Activated CD8-positive, alpha-beta memory T cell treated with anti-CD3 and anti-CD28 coated beads for 48 hours (primary cell): ENCODE measurements around the gene NAA38.

Source experiments
- DNase-seq, 3 experiments: peaks; one replicate each; pipeline ENCODE4 v3.0.0-alpha.2; 2020; ENCODE audit warnings: low read depth in 2 of 3, low spot score in 2 of 3

Gene NAA38

DNA sequence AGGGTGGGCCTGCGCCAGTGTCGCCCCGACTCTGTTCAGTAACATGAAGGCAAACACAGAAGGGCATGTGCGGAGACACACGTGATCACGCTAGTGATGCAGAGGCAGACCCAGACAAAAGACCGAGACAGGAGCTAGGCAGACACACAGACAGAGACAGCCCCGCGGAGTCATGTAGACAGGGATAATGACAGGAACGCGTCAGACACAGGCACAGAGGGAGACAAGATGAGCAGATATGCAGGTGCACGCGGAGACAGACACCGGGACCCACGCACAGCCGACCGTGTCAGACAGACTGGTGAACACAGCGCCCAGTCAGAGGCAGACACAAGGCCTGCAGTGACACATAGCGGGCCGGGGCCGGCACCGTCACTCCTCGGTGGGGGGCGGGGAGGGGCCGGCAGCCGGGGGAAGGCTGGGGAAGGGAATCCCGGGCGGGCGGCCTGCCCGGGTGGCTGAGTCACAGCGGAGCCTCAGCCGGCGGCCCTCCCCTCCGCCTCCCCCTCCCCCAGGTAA lies 15.9 kb downstream of the NAA38 start:
- peak in 2 of 3 experiments; percentile 83 to 84 for DNase-seq

DNA sequence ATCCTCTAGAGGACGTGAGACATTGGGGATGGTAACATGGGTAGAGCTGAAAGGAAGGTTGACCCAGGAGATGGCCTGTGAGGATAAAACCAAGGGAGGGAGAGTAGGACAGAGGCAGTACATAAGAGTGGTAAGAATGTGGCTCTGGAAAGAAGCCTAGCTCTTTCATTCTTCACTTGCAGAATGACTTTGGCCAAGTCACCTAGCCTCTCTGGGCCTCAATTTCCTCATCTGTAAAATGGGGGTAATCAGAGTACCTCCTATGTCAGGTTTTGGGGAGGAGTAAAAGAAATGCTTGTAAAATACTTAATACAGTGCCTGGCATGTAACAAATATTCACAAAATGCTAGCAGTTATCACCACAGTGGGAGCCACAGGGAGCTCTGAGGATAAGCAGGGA lies 16.5 kb downstream of the NAA38 start:
- DNase-seq, result no peak

- no peak for DNase-seq
These were observed 16.9 kb downstream of the NAA38 start for GRCh38 chr17:7840441-7840840.

- no peak for DNase-seq
These were observed 17.5 kb downstream of the NAA38 start for GRCh38 chr17:7839876-7840261.

DNA sequence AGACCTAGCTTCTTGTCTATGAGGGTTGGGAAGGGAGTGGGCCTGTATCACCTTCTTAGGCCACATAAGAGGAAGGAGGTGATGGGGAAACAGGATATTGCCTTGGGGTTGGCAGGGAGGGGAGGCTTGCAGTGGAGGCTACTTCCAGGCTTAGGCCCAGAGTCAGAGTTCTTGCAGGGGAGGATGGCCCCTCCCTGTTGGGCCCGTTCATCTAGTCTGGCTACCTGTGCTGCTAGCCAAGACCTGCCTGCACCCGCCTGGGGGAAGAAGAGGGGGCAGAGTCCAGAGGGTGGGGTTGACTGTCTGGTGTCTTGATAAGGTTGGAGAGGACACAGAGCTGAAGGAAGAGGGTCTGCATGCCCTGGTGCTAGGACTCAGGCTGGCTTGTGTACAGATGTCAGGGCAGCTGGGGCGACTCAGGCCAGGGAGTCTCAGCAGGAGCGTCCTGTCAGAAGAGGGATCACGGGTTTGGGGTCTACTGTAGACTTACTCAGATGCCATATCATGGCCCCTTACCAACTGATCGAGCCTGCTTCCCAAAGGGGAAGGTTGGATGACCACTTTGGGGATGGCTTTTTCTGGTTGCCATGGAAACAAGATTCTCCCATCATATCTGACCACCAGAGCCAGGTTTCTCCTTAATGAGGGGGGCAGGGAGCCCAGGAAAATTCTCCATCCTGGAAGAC lies 18.0 kb downstream of the NAA38 start:
- no peak for DNase-seq

DNA sequence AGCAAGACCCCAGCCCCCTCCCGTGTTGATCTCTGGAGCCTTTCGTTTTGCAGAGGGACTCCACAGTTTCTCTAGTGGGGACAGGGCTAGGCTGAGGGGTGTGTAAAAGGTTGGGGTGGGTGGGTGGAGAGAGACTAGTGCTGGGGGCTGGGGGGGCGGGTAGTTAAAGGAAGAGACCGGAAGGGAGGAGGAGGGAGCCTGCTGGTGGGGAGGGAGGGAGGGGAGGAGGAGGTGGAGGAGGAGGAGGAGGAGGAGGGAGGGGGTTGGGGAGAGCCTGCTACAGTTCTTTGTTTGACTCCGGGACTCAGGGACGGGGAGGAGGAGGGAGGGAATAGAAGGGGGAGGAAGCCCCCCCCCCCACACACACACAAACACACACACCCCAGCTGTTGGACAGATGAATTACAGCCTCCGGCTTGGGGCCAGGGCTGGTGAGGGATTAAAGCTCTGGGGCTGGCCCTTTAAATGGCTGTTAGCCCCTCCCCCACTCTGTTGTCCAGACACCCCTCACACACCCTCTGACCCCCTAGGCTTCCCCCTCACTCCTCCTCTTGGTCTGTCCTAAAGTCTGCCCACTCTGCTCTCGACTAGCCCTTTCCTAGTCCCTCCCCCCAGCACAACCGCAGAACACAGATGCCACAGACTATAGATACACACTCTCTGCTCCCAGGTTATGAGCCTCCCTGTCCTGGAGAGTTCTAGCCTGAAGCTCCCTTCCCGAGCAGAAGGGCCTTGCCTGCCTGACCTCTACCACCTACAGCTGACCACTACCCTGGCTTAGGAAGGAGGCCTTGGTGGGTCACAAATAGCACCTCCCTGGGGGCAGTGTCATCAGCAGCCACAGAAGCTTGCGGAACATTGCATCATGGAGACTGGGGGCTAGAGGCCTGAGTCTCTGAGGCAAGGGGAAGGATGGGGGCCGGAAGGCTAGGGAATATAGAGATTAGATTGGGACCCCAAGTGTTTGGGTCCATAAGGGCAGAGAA lies 19.0 kb downstream of the NAA38 start:
- DNase-seq, result no peak

- no peak for DNase-seq
These were observed 19.8 kb downstream of the NAA38 start for GRCh38 chr17:7837408-7838088.

GRCh38 chr17:7836596-7837407 lies 20.6 kb downstream of the NAA38 start:
- DNase-seq, result peak in 1 of 3 experiments; percentile 23

DNA sequence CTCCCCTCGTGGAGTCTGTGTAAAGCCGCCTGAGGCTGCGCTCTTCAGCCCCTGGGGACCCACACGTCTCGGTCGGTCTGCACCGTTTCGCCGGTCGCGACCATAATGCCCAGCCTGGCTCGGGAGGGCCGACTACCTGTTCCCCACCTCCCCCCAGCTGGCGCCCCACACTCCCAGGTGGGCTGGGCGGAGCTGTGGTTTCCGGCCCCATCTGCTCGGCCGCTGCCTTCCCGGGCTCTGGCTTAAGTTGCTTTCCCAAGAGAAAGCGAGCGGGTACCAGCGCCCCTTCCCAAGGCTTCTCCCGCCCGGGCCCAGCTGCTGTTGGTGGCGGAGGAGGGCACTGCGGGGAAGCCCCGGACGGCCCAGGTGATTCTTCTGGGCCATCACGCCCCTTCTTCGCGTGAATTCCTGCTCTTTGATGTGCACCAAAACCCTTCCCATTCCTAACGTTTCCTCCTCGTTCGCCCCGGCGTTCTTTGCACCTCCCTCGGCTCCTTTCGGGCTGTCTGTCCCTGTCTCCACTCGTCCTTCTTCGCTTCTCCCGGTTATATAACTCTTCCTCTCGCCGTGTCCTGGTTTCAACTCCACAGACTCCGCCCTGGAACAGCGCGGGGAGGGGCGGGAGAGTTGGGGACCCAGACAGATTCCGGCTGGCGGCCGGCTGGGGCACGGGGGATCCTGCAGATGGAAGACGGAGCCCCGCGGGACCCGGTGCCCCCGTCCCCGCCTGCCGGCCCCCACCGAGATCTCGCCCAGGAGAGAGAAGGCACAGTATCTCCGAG lies 21.4 kb downstream of the NAA38 start:
- no peak for DNase-seq

DNA sequence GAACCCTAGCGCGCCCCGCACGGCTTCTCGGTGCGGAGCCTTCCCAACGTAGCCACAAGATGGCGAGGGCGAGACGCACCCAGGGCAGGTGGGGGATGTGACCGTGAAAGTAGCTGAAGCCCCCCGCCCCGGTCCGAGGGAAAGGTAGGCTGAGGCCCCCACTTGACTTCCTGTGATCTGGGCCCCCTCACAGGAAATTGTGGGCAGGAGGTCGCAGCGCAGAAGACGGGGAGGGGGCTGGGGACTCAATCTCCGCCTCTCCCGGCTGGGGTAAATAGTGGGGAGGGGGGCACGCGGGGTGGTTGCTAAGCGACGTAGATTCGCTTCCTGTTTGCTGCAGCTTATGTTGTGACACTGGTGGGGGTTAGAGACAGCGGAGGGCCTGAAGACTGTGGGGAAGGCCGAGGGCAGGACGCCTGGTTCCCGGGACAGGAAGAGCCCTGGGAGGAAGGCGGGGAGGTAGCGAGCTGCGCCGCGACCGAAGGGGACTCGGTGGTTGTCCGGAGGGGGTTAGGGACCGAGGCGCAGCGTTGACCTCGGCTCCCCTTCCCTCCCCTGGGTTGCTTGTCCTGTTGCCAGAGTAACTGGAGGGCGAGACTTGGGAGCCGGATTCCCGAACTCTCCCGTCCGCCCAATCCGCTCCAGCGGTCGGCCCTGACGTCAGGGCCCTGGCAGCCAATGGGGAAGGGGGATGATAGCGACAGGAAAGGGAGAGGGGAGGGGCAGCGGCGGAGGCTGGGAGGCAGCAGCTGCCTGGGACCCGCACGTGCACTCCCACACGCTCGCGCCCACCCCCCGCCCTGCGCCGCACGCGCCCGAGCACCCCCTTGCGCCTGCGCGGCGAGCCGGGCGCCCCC lies 22.2 kb downstream of the NAA38 start:
- peak; percentile 66 to 80 (median 69) for DNase-seq

- no peak for DNase-seq
These were observed 22.8 kb downstream of the NAA38 start for GRCh38 chr17:7834542-7834956.

DNA sequence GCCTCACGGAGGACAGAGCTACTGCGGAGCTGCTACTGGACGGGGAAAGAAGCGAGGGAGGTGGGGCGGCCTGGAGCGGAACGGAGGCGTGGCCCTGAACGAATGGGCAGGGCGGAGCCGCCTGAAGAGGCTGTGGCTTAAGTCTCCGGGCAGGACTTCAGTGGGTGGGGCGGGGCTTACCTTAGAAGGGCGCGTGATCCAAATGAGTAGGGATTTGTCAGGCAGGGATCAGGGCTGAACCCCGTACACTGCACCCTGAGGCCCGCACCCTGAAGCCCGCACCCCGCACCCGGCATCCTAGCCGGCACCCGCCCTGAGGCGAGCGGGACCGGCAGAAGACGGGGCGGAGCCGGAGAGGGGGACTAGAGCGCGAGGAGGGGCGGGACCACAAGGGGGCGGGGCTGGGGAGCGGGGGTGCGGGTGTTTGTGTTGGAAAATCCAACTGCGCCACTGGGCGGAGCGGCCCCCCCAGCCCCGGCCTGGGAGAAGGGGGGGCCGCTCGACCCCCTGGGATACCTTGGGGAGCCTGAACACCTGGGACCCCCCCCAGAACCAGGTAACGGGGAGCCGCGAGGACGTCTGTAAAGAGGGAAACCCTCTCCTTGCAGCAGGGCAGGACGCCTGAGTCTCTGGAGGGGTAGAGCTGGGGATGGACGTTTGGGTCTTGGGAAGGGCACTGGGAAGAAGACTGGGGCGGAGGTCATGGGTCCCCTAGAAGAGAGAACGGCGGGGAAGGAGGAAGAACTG lies 23.4 kb downstream of the NAA38 start, which contains the start of gene KDM6B:
KDM6B (plus strand) TSS at position 423 of the 747 bp plus-strand sequence. CDS start 11,338 bp downstream, outside the sequence.
- peak; percentile 56 to 72 (median 70) for DNase-seq

- no peak for DNase-seq
These were observed 24.2 kb downstream of the NAA38 start for GRCh38 chr17:7833011-7833794.

DNA sequence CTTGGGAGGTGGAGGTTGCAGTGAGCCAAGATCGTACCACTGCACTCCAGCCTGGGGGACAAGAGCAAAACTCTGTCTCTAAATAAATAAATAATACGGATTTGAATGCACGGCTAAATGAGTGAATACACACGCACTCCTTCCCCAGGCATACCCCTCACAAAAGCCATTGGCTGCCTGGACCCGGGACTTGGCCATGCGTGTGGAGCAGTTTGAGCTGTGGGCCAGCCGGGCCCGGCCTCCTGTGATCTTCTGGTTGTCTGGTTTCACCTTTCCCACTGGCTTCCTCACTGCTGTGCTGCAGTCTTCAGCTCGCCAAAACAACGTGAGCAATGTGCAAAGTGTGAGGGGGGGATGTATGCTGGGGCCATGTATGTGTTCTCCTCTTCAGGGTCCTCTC lies 24.9 kb downstream of the NAA38 start:
- no peak for DNase-seq

GRCh38 chr17:7831233-7831632 lies 26.1 kb downstream of the NAA38 start:
- no peak for DNase-seq

- DNase-seq, result no peak
These were observed 26.7 kb downstream of the NAA38 start for GRCh38 chr17:7830616-7831015.
